ENCODE results near the gene OPRL1.
"Not testable (repeated sequence)": the region's sequence is repeated elsewhere in the genome, so short reads cannot be mapped to it uniquely, and the experiment has no call there.

The OPRL1 gene

GRCh38 chr20:64105846-64106434 is 26.1 kb downstream of the OPRL1 start:
- no peak for DNase-seq

GRCh38 chr20:64106435-64106961 is 26.6 kb downstream of the OPRL1 start:
- no peak for DNase-seq

GRCh38 chr20:64106981-64107735 is 27.3 kb downstream of the OPRL1 start, which contains the start of gene NPBWR2:
Gene NPBWR2 (minus strand): TSS chr20:64107565. CDS start chr20:64106831, 734 bp downstream.
- no peak for DNase-seq

- DNase-seq: no peak
Observed at GRCh38 chr20:64107736-64108457, 28.0 kb downstream of the OPRL1 start.

- DNase-seq: no peak
Observed at GRCh38 chr20:64108731-64109681, 29.1 kb downstream of the OPRL1 start.

- no peak for DNase-seq
Observed at GRCh38 chr20:64109831-64110391, 30.0 kb downstream of the OPRL1 start.

- no peak for DNase-seq
Observed at GRCh38 chr20:64110411-64111068, 30.7 kb downstream of the OPRL1 start.

- no peak for DNase-seq
Observed at GRCh38 chr20:64111841-64112641, 32.2 kb downstream of the OPRL1 start.

- no peak for DNase-seq
Observed at GRCh38 chr20:64112691-64113443, 33.0 kb downstream of the OPRL1 start.

GRCh38 chr20:64113444-64113775 is 33.5 kb downstream of the OPRL1 start:
- DNase-seq: no peak

GRCh38 chr20:64113796-64114355 is 34.0 kb downstream of the OPRL1 start:
- no peak for DNase-seq

- DNase-seq: no peak
Observed at GRCh38 chr20:64114356-64114971, 34.6 kb downstream of the OPRL1 start.

- DNase-seq: peak; percentile 70 to 91 (median 82)
Observed at GRCh38 chr20:64115171-64115911, 35.5 kb downstream of the OPRL1 start.

GRCh38 chr20:64116016-64116415 is 36.1 kb downstream of the OPRL1 start:
- DNase-seq: no peak

- no peak for DNase-seq
Observed at GRCh38 chr20:64116541-64117431, 36.9 kb downstream of the OPRL1 start.

GRCh38 chr20:64117432-64117777 is 37.5 kb downstream of the OPRL1 start:
- not testable (repeated sequence) for DNase-seq

GRCh38 chr20:64119301-64119680 is 39.4 kb downstream of the OPRL1 start:
- no peak for DNase-seq

Data from NCI-H1417 (cell line).